AG04450 (cell line): ENCODE data around the gene SLC51A. TPM values are rescaled to one million over a fixed set of nuclear protein-coding genes. Genes with fewer than 3 reads are reported as not detected.

Experiments
- CTCF ChIA-PET: fragments of 300-600, 350-600 bp; formaldehyde crosslinking; extraction: SDS; loops from one replicate; lab custom pipeline; 2022; ENCODE audit warnings: antibody characterized with exemption, inconsistent platforms; lab: Charles Lee
- POLR2A ChIA-PET: fragments of 350-600 bp; formaldehyde crosslinking; extraction: SDS; loops from one replicate; lab custom pipeline; 2021; ENCODE audit warnings: antibody characterized with exemption, inconsistent platforms; lab: Yijun Ruan, JAX
- DNase-seq: peaks from one replicate; pipeline ENCODE4 v3.0.0-alpha.2; 2011; ENCODE audit warnings: low read depth, low spot score
- H3K27ac ChIP-seq: one replicate; pipeline ENCODE4 v1.5.1; 2012; ENCODE audit warnings: low read depth, low read length, control low read depth
- H3K27me3 ChIP-seq: one replicate; pipeline ENCODE4 v1.6.0; 2012; ENCODE audit warnings: low read length; ENCODE audit not compliant: control insufficient read depth, insufficient read depth
- H3K4me3 ChIP-seq: 2 replicates; pipeline ENCODE4 v1.5.1; 2011; ENCODE audit warnings: mild to moderate bottlenecking, low read depth, low read length, control low read depth
- H3K9me3 ChIP-seq: 2 replicates; pipeline ENCODE4 v1.5.1; 2012; ENCODE audit warnings: low read length; ENCODE audit not compliant: control insufficient read depth, insufficient read depth
- CTCF ChIP-seq: IDR thresholded peaks from 2 replicates; pipeline ENCODE4 v1.5.1; 2011; ENCODE audit warnings: low read depth, low read length, control low read depth, inconsistent platforms
- polyA plus RNA-seq: library from polyadenylated mRNA; depleted of rRNA; stranded (reverse); fragments of >200 nt; gene quantifications from 2 replicates; pipeline ENCODE4 v1.2.3, GENCODE V29; 2011

SLC51A gene
- polyA plus RNA-seq, 1 experiment: not detected

DNA sequence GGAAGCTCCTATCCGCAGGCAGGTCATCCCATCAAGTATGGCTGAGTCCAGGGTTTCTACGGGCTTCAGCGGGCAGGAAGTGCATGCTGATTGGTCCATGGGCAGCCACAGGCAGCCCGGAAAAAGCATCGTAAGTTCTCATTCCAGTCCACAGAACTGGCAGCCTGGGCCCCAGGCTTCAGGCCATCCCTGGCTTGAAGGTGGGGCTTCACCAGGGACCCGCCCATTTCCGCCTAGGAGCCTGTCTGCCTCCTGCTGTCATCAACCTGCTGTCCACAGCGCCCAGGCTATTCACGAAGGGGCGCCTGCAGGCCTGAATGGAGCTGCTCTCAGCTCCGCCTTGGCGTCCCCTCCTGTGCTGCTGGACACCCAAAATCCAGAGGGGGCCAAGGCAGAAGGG is 57.3 kb downstream of the SLC51A start:
- no peak overlapping the region for H3K27ac ChIP-seq
- H3K9me3 ChIP-seq: peaks cover 14% of the 10 kb centered on the region; the same call in 1 of the 2 replicates
- ChIA-PET CTCF (interaction anchor here (1.4 kb wide), 1 partner anchor 21 kb away, joined by 6 read pairs; no protein-coding TSS in a partner anchor), POLR2A (no interaction called here)
- no peak for TF ChIP-seq CTCF
- H3K4me3 ChIP-seq: no peak overlapping the region
- DNase-seq: no peak
- no peaks in the 10 kb centered on the region for H3K27me3 ChIP-seq

DNA sequence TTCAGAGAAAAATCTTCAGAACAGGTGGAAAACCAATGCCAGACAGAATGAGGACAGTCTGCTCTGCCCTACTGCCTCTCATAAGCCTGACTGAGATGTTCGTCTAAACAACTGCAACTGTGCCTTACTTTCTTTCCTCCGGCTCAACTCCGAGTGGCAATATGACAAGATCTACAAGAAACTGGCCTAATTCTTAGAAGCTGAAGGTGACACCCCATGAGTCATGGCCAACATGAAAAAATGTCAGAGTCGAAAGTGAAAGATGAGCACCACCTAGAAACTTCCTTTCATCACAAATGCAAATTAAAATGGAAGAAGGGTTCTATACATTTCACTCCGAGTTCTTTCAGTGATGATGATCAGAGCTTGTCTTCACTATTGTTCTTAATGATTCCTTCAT is 58.3 kb downstream of the SLC51A start:
- ChIA-PET CTCF (interaction anchor here (1.0 kb wide), 1 partner anchor 21 kb away, joined by 3 read pairs; no protein-coding TSS in a partner anchor), POLR2A (no interaction called here)
- H3K27me3 ChIP-seq: no peaks in the 10 kb centered on the region
- DNase-seq: no peak
- H3K27ac ChIP-seq: no peak overlapping the region
- no peak overlapping the region for H3K4me3 ChIP-seq
- TF ChIP-seq CTCF: no peak
- H3K9me3 ChIP-seq: peaks cover 14% of the 10 kb centered on the region; the same call in 1 of the 2 replicates

DNA sequence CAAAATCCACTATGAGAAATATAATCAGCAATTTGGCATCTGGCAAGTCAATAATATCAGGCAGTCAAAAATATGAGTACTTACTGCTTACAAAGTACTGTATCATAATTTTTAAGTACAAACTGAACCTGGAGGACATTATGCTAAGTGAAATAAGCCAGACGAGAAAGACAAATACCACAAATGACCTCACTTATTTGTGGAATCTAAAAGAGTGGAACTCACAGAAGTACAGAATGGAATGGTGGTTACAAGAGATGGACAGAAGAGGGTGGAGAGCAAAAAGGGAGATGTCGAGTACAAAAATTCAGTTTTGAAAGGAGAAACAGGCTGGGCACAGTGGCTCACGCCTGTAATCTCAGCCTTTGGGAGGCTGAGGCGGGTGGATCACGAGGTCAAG is 58.8 kb downstream of the SLC51A start:
- Histone ChIP-seq H3K27me3 (no peaks in the 10 kb centered on the region), H3K4me3 (no peak overlapping the region), H3K9me3 (peaks cover 14% of the 10 kb centered on the region; the same call in 1 of the 2 replicates), H3K27ac (no peak overlapping the region)
- no peak for DNase-seq
- ChIA-PET CTCF (interaction anchor here (1.0 kb wide), 1 partner anchor 21 kb away, joined by 3 read pairs; no protein-coding TSS in a partner anchor), POLR2A (no interaction called here)
- no peak for TF ChIP-seq CTCF

DNA sequence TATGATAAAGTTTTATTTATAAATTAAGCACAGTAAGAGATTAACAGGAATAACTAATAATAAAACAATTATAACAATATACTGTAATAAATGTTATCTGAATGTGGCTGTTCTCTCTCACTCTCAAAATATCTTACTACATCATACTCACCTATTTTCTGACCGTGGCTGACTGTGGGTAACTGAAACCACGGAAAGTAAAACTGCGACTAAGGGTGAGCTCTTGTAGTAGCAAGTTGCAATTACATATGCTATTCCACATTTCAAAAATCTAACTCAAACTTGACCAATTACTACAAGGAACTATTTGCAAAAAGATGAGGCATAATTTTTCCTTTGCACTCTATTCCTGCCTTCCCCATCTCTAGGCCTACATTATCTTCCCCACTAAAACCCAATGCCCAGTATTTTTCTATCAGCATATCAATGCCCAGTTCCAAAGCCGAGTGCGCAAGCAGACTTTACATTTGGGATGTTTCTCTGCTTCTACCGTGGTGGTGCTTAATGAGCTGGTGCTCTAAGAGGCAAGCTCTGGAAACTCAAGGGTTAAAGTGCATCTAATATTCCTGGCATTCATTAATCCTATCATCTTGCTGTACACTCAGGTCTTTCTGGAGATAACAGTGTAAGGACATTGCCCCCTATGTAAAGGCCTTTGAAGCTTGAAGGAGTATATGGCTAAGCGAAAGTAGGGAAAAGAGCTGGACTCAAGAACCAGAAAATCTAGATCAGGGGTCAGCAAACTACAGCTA is 64.5 kb downstream of the SLC51A start:
- ChIA-PET CTCF (interaction anchor here (3.2 kb wide), 1 partner anchor 27 kb away, joined by 12 read pairs; no protein-coding TSS in a partner anchor), POLR2A (no interaction called here)
- Histone ChIP-seq H3K27ac (no peak overlapping the region), H3K9me3 (no peaks in the 10 kb centered on the region), H3K27me3 (no peaks in the 10 kb centered on the region), H3K4me3 (no peak overlapping the region)
- no peak for DNase-seq
- TF ChIP-seq CTCF: no peak

- POLR2A ChIA-PET: no interaction called here
- Histone ChIP-seq H3K27me3 (no peaks in the 10 kb centered on the region), H3K9me3 (no peaks in the 10 kb centered on the region), H3K27ac (no peak overlapping the region), H3K4me3 (no peak overlapping the region)
- TF ChIP-seq CTCF: no peak
- no peak for DNase-seq
- CTCF ChIA-PET: interaction anchor here (3.2 kb wide), 1 partner anchor 28 kb away, joined by 12 read pairs; no protein-coding TSS in a partner anchor
Measured at GRCh38 chr3:196281962-196282361, 65.6 kb downstream of the SLC51A start.
